Heart right ventricle (tissue), 16 donors: ENCODE measurements around the gene SNW1. TPM values are rescaled to one million over a fixed set of nuclear protein-coding genes. Genes with fewer than 3 reads are reported as not detected.

ENCODE experiments used
- ATAC-seq, 8 donors: fragments of 200-7000 bp; cut with Tn5 transposase; one replicate each; pipeline ENCODE4 v1.9.1; 2020; ENCODE audit warnings: mild to moderate bottlenecking in 8 of 8, moderate library complexity in 8 of 8, moderate number of reproducible peaks in 1 of 8
- DNase-seq, 2 donors: peaks; one replicate each; pipeline ENCODE4 v3.0.0-alpha.2; 2020
- H3K27ac ChIP-seq, 10 donors: fragments of 200-600 bp; sonication (generic) in 2 of 10; one replicate each; pipeline versions ENCODE4 v1.5.0 to v1.8.0; 2020 to 2022; ENCODE audit warnings: mild to moderate bottlenecking in 3 of 10
- H3K27me3 ChIP-seq, 7 donors: fragments of 200-600 bp; one replicate each; pipeline ENCODE4 v1.8.0; 2021 to 2022; ENCODE audit warnings: mild to moderate bottlenecking in 2 of 7
- H3K36me3 ChIP-seq, 9 donors: fragments of 200-600 bp; sonication (generic) in 1 of 9; one replicate each; pipeline versions ENCODE4 v1.5.0 to v1.8.0; 2020 to 2022; ENCODE audit warnings: mild to moderate bottlenecking in 2 of 9
- H3K4me1 ChIP-seq, 9 donors: fragments of 200-600 bp; sonication (generic) in 1 of 9; one replicate each; pipeline versions ENCODE4 v1.5.0 to v1.8.0; 2020 to 2022; ENCODE audit warnings: mild to moderate bottlenecking in 4 of 9
- H3K4me3 ChIP-seq, 10 donors: fragments of 200-600 bp; sonication (generic) in 2 of 10; one replicate each; pipeline versions ENCODE4 v1.5.0 to v1.8.0; 2020 to 2022; ENCODE audit warnings: mild to moderate bottlenecking in 7 of 10, moderate library complexity in 2 of 10
- H3K9me3 ChIP-seq, 11 donors: fragments of 200-600 bp in 10 of 11; sonication (generic) in 2 of 11; one replicate each; pipeline versions ENCODE4 v1.5.0 to v1.8.0; 2013 to 2022; ENCODE audit warnings: mild to moderate bottlenecking in 2 of 11, control low read depth in 1 of 11, moderate library complexity in 1 of 11
- CTCF ChIP-seq, 9 donors: fragments of 200-600 bp; sonication (generic) in 2 of 9; IDR thresholded peaks; one replicate each; pipeline versions ENCODE4 v1.5.0 to v1.8.0; 2021 to 2022; ENCODE audit warnings: antibody characterized with exemption in 9 of 9, mild to moderate bottlenecking in 5 of 9, moderate library complexity in 1 of 9
- WGBS, 2 donors: extraction: QIAGEN DNeasy Blood & Tissue Kit; methylation state at CpG; one replicate each; pipeline ENCODE4 v1.1.7; 2013; ENCODE audit warnings: inconsistent platforms in 1 of 2; 5-methylcytosine and 5-hydroxymethylcytosine counted together
- intact Hi-C, 10 donors: fragments of 100-400 bp; cut with DNase I; formaldehyde crosslinking; loops; one replicate each; pipeline versions ENCODE4 v1.11.1 to v1.14.2; 2022
- polyA plus RNA-seq, 2 donors: library from polyadenylated mRNA; stranded (reverse); fragments of 200-250 nt; gene quantifications; one replicate each; pipeline ENCODE4 v1.2.3, GENCODE V29; 2013
- total RNA-seq, 10 donors: library from RNA; stranded (reverse); fragmentation: NEBNext Ultra II Directional in 3 of 10; extraction: Animal tissue kit (Norgen Biotek cat#: 25700) in 3 of 10; gene quantifications; one replicate each; pipeline versions ENCODE4 v1.2.1 to v1.2.4, GENCODE V29; 2021 to 2023
- donor health status: Arrhythmogenic right ventricular cardiomyopathy.
- donor health status: ischemic (EF 13 %, LVEDD 7.1; RV severe dilation, severe dysfunction).
- donor health status: healthy with polysubstance abuse.
- donor health status: DM: no; HTN: yes; CAD: no.
- donor health status: DM: no; HTN: no; CAD: no.
- donor health status: ischemic (EF 25% LVEDD 6.9; RV normal size, moderate dysfunction).
- donor health status: ischemic (EF 25% LVEDD 5.7; RV mildly dilated, moderate dysfunction).
- donor health status: healthy.
- donor health status: DM: yes; HTN: yes; CAD: no.
- donor health status: Ischemic cardiomyopathy.
- donor health status: ischemic (EF 35%, LVEDD 5.7; RV mildly dilated, moderate dysfunction).
- donor health status: nonischemic (EF 11% LVEDD 7.7; RV severe dilation, severe dysfunction).
- donor health status: DM: yes; HTN: yes; CAD: no.
- donor health status: PGD.
- donor health status: ischemic (EF 29% LVEDD 5.4; RV normal size, mild dysfunction).
- donor health status: nonischemic (EF 23%, LVEDD 6.1; RV moderate dilation, normal function).

Gene SNW1
- total and polyA plus RNA-seq, 12 donors, result 23.3 to 69.1 (median 55.7) TPM

GRCh38 chr14:77674931-77675330, 86.0 kb downstream of the SNW1 start:
- Histone ChIP-seq H3K4me1 (no peaks in the 10 kb centered on the region), H3K27ac (no peak overlapping the region), H3K27me3 (no peaks in the 10 kb centered on the region), H3K36me3 (peaks cover 0 to 91% (median 40%) of the 10 kb centered on the region in 9 donors), H3K9me3 (no peaks in the 10 kb centered on the region), H3K4me3 (no peak overlapping the region)
- no peak for TF ChIP-seq CTCF (IDR thresholded peaks at IDR 0.05)
- 94 to 95% methylated on average over 8 of the region's 8 CpGs for WGBS, 2 donors
- DNase-seq, result no peak
- no peak for ATAC-seq
- intact Hi-C loops, result no loop called here

- no peak for DNase-seq
- no peak for TF ChIP-seq CTCF (IDR thresholded peaks at IDR 0.05)
- Histone ChIP-seq H3K27me3 (no peaks in the 10 kb centered on the region), H3K4me1 (peaks cover 0 to 3% (median 0%) of the 10 kb centered on the region in 9 donors), H3K36me3 (peaks cover 0 to 73% (median 27%) of the 10 kb centered on the region in 9 donors), H3K4me3 (no peak overlapping the region), H3K9me3 (no peaks in the 10 kb centered on the region), H3K27ac (no peak overlapping the region)
- ATAC-seq, result no peak
- intact Hi-C loops, result no loop called here
Measured at GRCh38 chr14:77673193-77673592, 87.8 kb downstream of the SNW1 start.

Other genes starting within 250 kb of the SNW1 start
- 10 to 100 TPM in 8 of 10 donors, 1 to 10 TPM in 2; 8.3 to 23.5 (median 13.3) TPM for gene SPTLC2, start 144.5 kb downstream of the SNW1 start, total RNA-seq
- 1 to 10 TPM; 4.7 to 6.5 TPM for gene SPTLC2, start 144.5 kb downstream of the SNW1 start, polyA plus RNA-seq
- 10 to 100 TPM in 8 of 10 donors, 1 to 10 TPM in 2; 8.5 to 12.9 (median 11.6) TPM for gene ALKBH1, start 53.1 kb downstream of the SNW1 start, total RNA-seq
- gene ALKBH1, start 53.1 kb downstream of the SNW1 start, polyA plus RNA-seq, result 1 to 10 TPM; 3.9 to 8.5 TPM
- gene SLIRP, start 53.1 kb downstream of the SNW1 start, total RNA-seq, result 100 to 1,000 TPM; 132 to 231 (median 157) TPM
- gene SLIRP, start 53.1 kb downstream of the SNW1 start, polyA plus RNA-seq, result 1,000 to 10,000 TPM in 1 of 2 donors, 100 to 1,000 TPM in 1; 414 to 1,352 TPM
- 1 to 10 TPM; 6.2 to 9.9 (median 7.3) TPM for gene ADCK1, start 39.0 kb upstream of the SNW1 start, total RNA-seq
- 10 to 100 TPM in 1 of 2 donors, 1 to 10 TPM in 1; 7.1 to 33.9 TPM for gene ADCK1, start 39.0 kb upstream of the SNW1 start, polyA plus RNA-seq